ENCODE results near the gene LDB3. TPM values are rescaled to one million over a fixed set of nuclear protein-coding genes. Genes with fewer than 3 reads are reported as not detected.

Gene LDB3
- total RNA-seq, 1 experiment from 2014 or later, result 0.03 TPM

GRCh38 chr10:86657396-86658011 is 10.8 kb upstream of the LDB3 start:
- no peaks in the 10 kb centered on the region; the same call in 1 of the 2 replicates for H3K27me3 ChIP-seq (ENCODE audit: control insufficient read depth, insufficient read depth, low read length)
- H3K4me3 ChIP-seq (ENCODE audit: insufficient read depth, low read depth, low read length), result no peak overlapping the region
- no peaks in the 10 kb centered on the region for H3K36me3 ChIP-seq (replicated peaks; ENCODE audit: control insufficient read depth, insufficient read depth, low read length)
- peak; percentile 32 for DNase-seq

GRCh38 chr10:86658261-86658741 is 10.0 kb upstream of the LDB3 start:
- Histone ChIP-seq H3K36me3 (replicated peaks; ENCODE audit: control insufficient read depth, insufficient read depth, low read length) (no peaks in the 10 kb centered on the region), H3K4me3 (ENCODE audit: insufficient read depth, low read depth, low read length) (no peak overlapping the region), H3K27me3 (ENCODE audit: control insufficient read depth, insufficient read depth, low read length) (no peaks in the 10 kb centered on the region; the same call in 1 of the 2 replicates)
- DNase-seq, result peak; percentile 34

- H3K4me3 ChIP-seq (ENCODE audit: insufficient read depth, low read depth, low read length), result no peak overlapping the region
- DNase-seq, result peak; percentile 28
Measured at GRCh38 chr10:86658751-86659150, 9.6 kb upstream of the LDB3 start.

GRCh38 chr10:86659161-86659691 is 9.1 kb upstream of the LDB3 start:
- no peaks in the 10 kb centered on the region for H3K36me3 ChIP-seq (replicated peaks; ENCODE audit: control insufficient read depth, insufficient read depth, low read length)
- no peak overlapping the region for H3K4me3 ChIP-seq (ENCODE audit: insufficient read depth, low read depth, low read length)
- H3K27me3 ChIP-seq (ENCODE audit: control insufficient read depth, insufficient read depth, low read length), result no peaks in the 10 kb centered on the region; the same call in 1 of the 2 replicates
- DNase-seq, result peak; percentile 41

More at GRCh38 chr10:86658751-86659150, 9.6 kb upstream of the LDB3 start:
- Histone ChIP-seq H3K27me3 (ENCODE audit: control insufficient read depth, insufficient read depth, low read length) (no peaks in the 10 kb centered on the region; the same call in 1 of the 2 replicates), H3K36me3 (replicated peaks; ENCODE audit: control insufficient read depth, insufficient read depth, low read length) (no peaks in the 10 kb centered on the region)

GRCh38 chr10:86659721-86660453 is 8.4 kb upstream of the LDB3 start:
- DNase-seq, result peak; percentile 53
- Histone ChIP-seq H3K36me3 (replicated peaks; ENCODE audit: control insufficient read depth, insufficient read depth, low read length) (no peaks in the 10 kb centered on the region), H3K27me3 (ENCODE audit: control insufficient read depth, insufficient read depth, low read length) (no peaks in the 10 kb centered on the region; the same call in 1 of the 2 replicates), H3K4me3 (ENCODE audit: insufficient read depth, low read depth, low read length) (no peak overlapping the region)

- Histone ChIP-seq H3K4me3 (ENCODE audit: insufficient read depth, low read depth, low read length) (no peak overlapping the region), H3K36me3 (replicated peaks; ENCODE audit: control insufficient read depth, insufficient read depth, low read length) (no peaks in the 10 kb centered on the region), H3K27me3 (ENCODE audit: control insufficient read depth, insufficient read depth, low read length) (no peaks in the 10 kb centered on the region; the same call in 1 of the 2 replicates)
- peak; percentile 48 for DNase-seq
Measured at GRCh38 chr10:86661161-86662025, 6.9 kb upstream of the LDB3 start.

GRCh38 chr10:86662186-86663045 is 5.9 kb upstream of the LDB3 start:
- Histone ChIP-seq H3K27me3 (ENCODE audit: control insufficient read depth, insufficient read depth, low read length) (no peaks in the 10 kb centered on the region; the same call in 1 of the 2 replicates), H3K36me3 (replicated peaks; ENCODE audit: control insufficient read depth, insufficient read depth, low read length) (no peaks in the 10 kb centered on the region), H3K4me3 (ENCODE audit: insufficient read depth, low read depth, low read length) (no peak overlapping the region)
- DNase-seq, result peak; percentile 55

GRCh38 chr10:86663046-86663345 is 5.3 kb upstream of the LDB3 start:
- no peak overlapping the region for H3K4me3 ChIP-seq (ENCODE audit: insufficient read depth, low read depth, low read length)
- no peaks in the 10 kb centered on the region; the same call in 1 of the 2 replicates for H3K27me3 ChIP-seq (ENCODE audit: control insufficient read depth, insufficient read depth, low read length)
- H3K36me3 ChIP-seq (replicated peaks; ENCODE audit: control insufficient read depth, insufficient read depth, low read length), result no peaks in the 10 kb centered on the region
- DNase-seq, result peak; percentile 85

- no peak overlapping the region for H3K4me3 ChIP-seq (ENCODE audit: insufficient read depth, low read depth, low read length)
- H3K36me3 ChIP-seq (replicated peaks; ENCODE audit: control insufficient read depth, insufficient read depth, low read length), result no peaks in the 10 kb centered on the region
- no peaks in the 10 kb centered on the region; the same call in 1 of the 2 replicates for H3K27me3 ChIP-seq (ENCODE audit: control insufficient read depth, insufficient read depth, low read length)
- peak; percentile 75 for DNase-seq
Measured at GRCh38 chr10:86663576-86664339, 4.6 kb upstream of the LDB3 start.

GRCh38 chr10:86664341-86665217 is 3.7 kb upstream of the LDB3 start:
- no peaks in the 10 kb centered on the region; the same call in 1 of the 2 replicates for H3K27me3 ChIP-seq (ENCODE audit: control insufficient read depth, insufficient read depth, low read length)
- no peaks in the 10 kb centered on the region for H3K36me3 ChIP-seq (replicated peaks; ENCODE audit: control insufficient read depth, insufficient read depth, low read length)
- DNase-seq, result no peak
- H3K4me3 ChIP-seq (ENCODE audit: insufficient read depth, low read depth, low read length), result no peak overlapping the region

- Histone ChIP-seq H3K4me3 (ENCODE audit: insufficient read depth, low read depth, low read length) (no peak overlapping the region), H3K36me3 (replicated peaks; ENCODE audit: control insufficient read depth, insufficient read depth, low read length) (no peaks in the 10 kb centered on the region), H3K27me3 (ENCODE audit: control insufficient read depth, insufficient read depth, low read length) (no peaks in the 10 kb centered on the region; the same call in 1 of the 2 replicates)
- DNase-seq, result no peak
Measured at GRCh38 chr10:86665218-86665607, 3.1 kb upstream of the LDB3 start.

GRCh38 chr10:86665868-86666267 is 2.4 kb upstream of the LDB3 start:
- Histone ChIP-seq H3K27me3 (ENCODE audit: control insufficient read depth, insufficient read depth, low read length) (no peaks in the 10 kb centered on the region; the same call in 1 of the 2 replicates), H3K4me3 (ENCODE audit: insufficient read depth, low read depth, low read length) (no peak overlapping the region)
- no peak for DNase-seq

More at GRCh38 chr10:86665868-86666267, 2.4 kb upstream of the LDB3 start:
- H3K36me3 ChIP-seq (replicated peaks; ENCODE audit: control insufficient read depth, insufficient read depth, low read length), result no peaks in the 10 kb centered on the region

Measured in H7 (cell line).